GM23338 (cell line): ENCODE results near the gene HERC2. TPM values are rescaled to one million over a fixed set of nuclear protein-coding genes. Genes with fewer than 3 reads are reported as not detected.
"Not testable (repeated sequence)": the region's sequence is repeated elsewhere in the genome, so short reads cannot be mapped to it uniquely, and the experiment has no call there.

Experiments used
- ATAC-seq: fragments of 200-7000 bp; cut with Tn5 transposase; 3 replicates; pipeline ENCODE4 v1.9.1; 2020
- DNase-seq: peaks from one replicate; pipeline ENCODE4 v3.0.0-alpha.2; 2015; ENCODE audit warnings: low spot score
- H2AFZ ChIP-seq: fragments of 200-600 bp; sonication (generic); 2 replicates; pipeline ENCODE4 v1.8.0; 2016; ENCODE audit warnings: antibody characterized with exemption, mild to moderate bottlenecking, moderate library complexity
- H3F3A ChIP-seq: fragments of 200-600 bp; sonication (generic); replicated peaks from 2 replicates; pipeline ENCODE4 v1.8.0; 2017; ENCODE audit warnings: antibody characterized with exemption, mixed run types, low read depth
- H3K27ac ChIP-seq: fragments of 200-600 bp; sonication (generic); 2 replicates; pipeline ENCODE4 v1.6.1; 2016; ENCODE audit warnings: low read depth
- H3K27me3 ChIP-seq: fragments of 200-600 bp; sonication (generic); 2 replicates; pipeline ENCODE4 v1.8.0; 2016; ENCODE audit warnings: mild to moderate bottlenecking, mixed run types, moderate library complexity; ENCODE audit not compliant: insufficient read depth
- H3K36me3 ChIP-seq: fragments of 200-600 bp; sonication (generic); 2 replicates; pipeline ENCODE4 v1.8.0; 2016; ENCODE audit warnings: mild to moderate bottlenecking; ENCODE audit not compliant: insufficient read depth
- H3K4me1 ChIP-seq: fragments of 200-600 bp; sonication (generic); 2 replicates; pipeline ENCODE4 v1.8.0; 2016; ENCODE audit warnings: mild to moderate bottlenecking, moderate library complexity; ENCODE audit not compliant: insufficient read depth
- H3K4me2 ChIP-seq: fragments of 200-600 bp; sonication (generic); 2 replicates; pipeline ENCODE4 v1.7.1; 2017; ENCODE audit warnings: mixed run types
- H3K4me3 ChIP-seq: fragments of 200-600 bp; sonication (generic); 2 replicates; pipeline ENCODE4 v1.6.1; 2016; ENCODE audit warnings: mixed run types
- H3K79me2 ChIP-seq: fragments of 200-600 bp; sonication (generic); replicated peaks from 2 replicates; pipeline ENCODE4 v1.8.0; 2017; ENCODE audit warnings: mild to moderate bottlenecking; ENCODE audit not compliant: insufficient read depth
- H3K9me2 ChIP-seq: fragments of 200-600 bp; sonication (generic); 2 replicates; pipeline ENCODE4 v1.8.0; 2017; ENCODE audit not compliant: insufficient read depth
- H4K20me1 ChIP-seq: fragments of 200-600 bp; sonication (generic); replicated peaks from 2 replicates; pipeline ENCODE4 v1.8.0; 2017; ENCODE audit warnings: mild to moderate bottlenecking; ENCODE audit not compliant: insufficient read depth
- H3K27ac Mint-ChIP-seq: 2 replicates; pipeline ENCODE4 v1.8.0; 2020; ENCODE audit warnings: inconsistent platforms, mild to moderate bottlenecking, moderate library complexity, mixed read lengths
- H3K27me3 Mint-ChIP-seq: 3 replicates; pipeline ENCODE4 v1.8.0; 2022; ENCODE audit warnings: low read depth, mild to moderate bottlenecking, moderate library complexity, mixed read lengths, inconsistent platforms; ENCODE audit not compliant: insufficient read depth, poor library complexity
- H3K36me3 Mint-ChIP-seq: 3 replicates; pipeline ENCODE4 v1.8.0; 2021; ENCODE audit warnings: low read depth, mild to moderate bottlenecking, inconsistent platforms, moderate library complexity, mixed read lengths
- H3K4me1 Mint-ChIP-seq: 3 replicates; pipeline ENCODE4 v1.8.0; 2020; ENCODE audit warnings: mild to moderate bottlenecking, inconsistent platforms, mixed read lengths
- H3K4me3 Mint-ChIP-seq: 3 replicates; pipeline ENCODE4 v1.8.0; 2021; ENCODE audit warnings: moderate library complexity, mild to moderate bottlenecking, inconsistent platforms, mixed read lengths
- H3K9me3 Mint-ChIP-seq: 3 replicates; pipeline ENCODE4 v1.8.0; 2020; ENCODE audit warnings: moderate library complexity, mild to moderate bottlenecking, inconsistent platforms, mixed read lengths
- JUNB ChIP-seq: IDR thresholded peaks from one replicate; pipeline ENCODE4 v1.6.1; 2016; ENCODE audit warnings: antibody characterized with exemption; ENCODE audit not compliant: unreplicated experiment
- NANOG ChIP-seq: IDR thresholded peaks from 2 replicates; pipeline ENCODE4 v1.6.1; 2016; ENCODE audit warnings: antibody characterized with exemption, borderline replicate concordance
- POLR2AphosphoS5 ChIP-seq: IDR thresholded peaks from 2 replicates; pipeline ENCODE4 v1.6.1; 2016; ENCODE audit warnings: antibody characterized with exemption, low read depth
- ZNF114 ChIP-seq: fragments of 250-450 bp; sonication (Bioruptor Pico); IDR thresholded peaks from 2 replicates; pipeline ENCODE4 v1.5.0; 2020; ENCODE audit warnings: mild to moderate bottlenecking, moderate library complexity
- polyA plus RNA-seq: library from polyadenylated mRNA; unstranded; fragments of >200 nt; fragmentation: Nextera tagmentation; extraction: Ambion mirVana; gene quantifications from 2 replicates; pipeline ENCODE4 v1.2.1, GENCODE V29; 2016
- total RNA-seq: library from RNA; depleted of rRNA; stranded (reverse); fragments of >200 nt; shearing (Covaris generic); gene quantifications from 2 replicates; pipeline ENCODE4 v1.2.3, GENCODE V29; 2014
- TF ChIP-seq, protein P1 (sequence below), 2 experiments: fragments of 200-600 bp in 1 of 2; sonication (generic) in 1 of 2; conservative IDR thresholded peaks; 2 replicates each; pipeline versions ENCODE4 v1.5.1 to v1.6.1; 2016 to 2017; ENCODE audit warnings: antibody characterized with exemption in 2 of 2, low read depth in 2 of 2, mild to moderate bottlenecking in 2 of 2, moderate library complexity in 1 of 2
- TF ChIP-seq, protein P2 (sequence below): IDR thresholded peaks from 2 replicates; pipeline ENCODE4 v1.6.1; 2016; ENCODE audit warnings: antibody characterized with exemption
- TF ChIP-seq, protein P3 (sequence below): IDR thresholded peaks from one replicate; pipeline ENCODE4 v1.6.1; 2018; ENCODE audit warnings: antibody characterized with exemption; ENCODE audit not compliant: unreplicated experiment

HERC2 gene
- total and polyA plus RNA-seq, 2 experiments from 2014 or later: 71.3 to 80.7 TPM

DNA sequence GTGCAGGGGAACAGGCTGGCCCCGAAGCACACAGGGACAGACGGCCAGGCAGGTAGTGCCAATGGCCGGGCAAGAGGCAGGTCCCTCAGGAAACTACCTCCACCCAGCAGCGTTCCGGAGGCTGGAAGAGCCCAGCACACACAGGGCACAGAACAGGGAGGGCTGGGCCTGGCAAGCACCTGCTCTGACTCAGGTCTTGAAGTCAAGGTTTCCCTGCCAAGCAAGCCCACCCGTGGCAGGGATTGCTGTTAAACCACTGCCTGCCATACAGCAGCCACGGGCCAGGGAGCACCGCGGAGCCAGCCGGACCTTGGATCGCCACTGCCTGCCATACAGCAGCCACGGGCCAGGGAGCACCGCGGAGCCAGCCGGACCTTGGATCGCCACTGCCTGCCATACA is 200.4 kb downstream of the HERC2 start:
- H3K9me2 ChIP-seq, H3K4me1 ChIP-seq, H3K27ac ChIP-seq, H3K4me1 Mint-ChIP-seq, H4K20me1 ChIP-seq, H3F3A ChIP-seq, ATAC-seq, H3K36me3 ChIP-seq, H3K79me2 ChIP-seq, DNase-seq, H2AFZ ChIP-seq, H3K9me3 Mint-ChIP-seq, H3K27me3 ChIP-seq, H3K4me3 Mint-ChIP-seq, H3K27me3 Mint-ChIP-seq, H3K4me3 ChIP-seq, H3K4me2 ChIP-seq, H3K27ac Mint-ChIP-seq: not testable (repeated sequence)
- H3K36me3 Mint-ChIP-seq: peaks cover 65% of the 10 kb centered on the region

DNA sequence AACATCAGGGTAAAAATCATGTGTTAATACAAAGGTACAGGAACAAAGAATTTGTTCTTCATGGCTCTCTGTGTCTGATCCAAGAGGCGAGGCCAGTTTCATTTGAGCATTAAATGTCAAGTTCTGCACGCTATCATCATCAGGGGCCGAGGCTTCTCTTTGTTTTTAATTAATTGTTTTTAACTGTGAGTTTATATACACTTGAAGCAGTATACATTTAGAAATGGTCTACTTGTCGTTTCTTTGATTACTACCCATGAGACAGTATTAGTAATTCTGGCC is 201.7 kb downstream of the HERC2 start:
- peaks cover 9% of the 10 kb centered on the region for H3K27me3 Mint-ChIP-seq
- Histone ChIP-seq H4K20me1 (peaks cover 2% of the 10 kb centered on the region), H3K27me3 (no peaks in the 10 kb centered on the region), H2AFZ (no peak overlapping the region), H3K36me3 (peaks cover 4% of the 10 kb centered on the region; the same call in 1 of the 2 replicates), H3F3A (no peaks in the 10 kb centered on the region), H3K9me2 (no peaks in the 10 kb centered on the region), H3K27ac (no peak overlapping the region), H3K4me2 (no peak overlapping the region), H3K79me2 (no peaks in the 10 kb centered on the region; the same call in 1 of the 2 replicates), H3K4me3 (no peak overlapping the region), H3K4me1 (no peaks in the 10 kb centered on the region)
- H3K9me3 Mint-ChIP-seq: no peaks in the 10 kb centered on the region
- peaks cover 76% of the 10 kb centered on the region for H3K36me3 Mint-ChIP-seq
- ATAC-seq (no peak), DNase-seq (no peak)
- no peak overlapping the region for H3K4me3 Mint-ChIP-seq
- H3K4me1 Mint-ChIP-seq: no peaks in the 10 kb centered on the region
- no peak overlapping the region for H3K27ac Mint-ChIP-seq
- no peak for TF ChIP-seq JUNB
- TF ChIP-seq, protein P1, sequence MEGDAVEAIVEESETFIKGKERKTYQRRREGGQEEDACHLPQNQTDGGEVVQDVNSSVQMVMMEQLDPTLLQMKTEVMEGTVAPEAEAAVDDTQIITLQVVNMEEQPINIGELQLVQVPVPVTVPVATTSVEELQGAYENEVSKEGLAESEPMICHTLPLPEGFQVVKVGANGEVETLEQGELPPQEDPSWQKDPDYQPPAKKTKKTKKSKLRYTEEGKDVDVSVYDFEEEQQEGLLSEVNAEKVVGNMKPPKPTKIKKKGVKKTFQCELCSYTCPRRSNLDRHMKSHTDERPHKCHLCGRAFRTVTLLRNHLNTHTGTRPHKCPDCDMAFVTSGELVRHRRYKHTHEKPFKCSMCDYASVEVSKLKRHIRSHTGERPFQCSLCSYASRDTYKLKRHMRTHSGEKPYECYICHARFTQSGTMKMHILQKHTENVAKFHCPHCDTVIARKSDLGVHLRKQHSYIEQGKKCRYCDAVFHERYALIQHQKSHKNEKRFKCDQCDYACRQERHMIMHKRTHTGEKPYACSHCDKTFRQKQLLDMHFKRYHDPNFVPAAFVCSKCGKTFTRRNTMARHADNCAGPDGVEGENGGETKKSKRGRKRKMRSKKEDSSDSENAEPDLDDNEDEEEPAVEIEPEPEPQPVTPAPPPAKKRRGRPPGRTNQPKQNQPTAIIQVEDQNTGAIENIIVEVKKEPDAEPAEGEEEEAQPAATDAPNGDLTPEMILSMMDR (conservative IDR thresholded peaks at IDR 0.05; ENCODE audit: low read depth in 2 of 2): no peak
- TF ChIP-seq ZNF114 (CRISPR knock-in tag): no peak
- no peak for TF ChIP-seq POLR2AphosphoS5
- TF ChIP-seq, protein P2, sequence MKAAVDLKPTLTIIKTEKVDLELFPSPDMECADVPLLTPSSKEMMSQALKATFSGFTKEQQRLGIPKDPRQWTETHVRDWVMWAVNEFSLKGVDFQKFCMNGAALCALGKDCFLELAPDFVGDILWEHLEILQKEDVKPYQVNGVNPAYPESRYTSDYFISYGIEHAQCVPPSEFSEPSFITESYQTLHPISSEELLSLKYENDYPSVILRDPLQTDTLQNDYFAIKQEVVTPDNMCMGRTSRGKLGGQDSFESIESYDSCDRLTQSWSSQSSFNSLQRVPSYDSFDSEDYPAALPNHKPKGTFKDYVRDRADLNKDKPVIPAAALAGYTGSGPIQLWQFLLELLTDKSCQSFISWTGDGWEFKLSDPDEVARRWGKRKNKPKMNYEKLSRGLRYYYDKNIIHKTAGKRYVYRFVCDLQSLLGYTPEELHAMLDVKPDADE: no peak
- TF ChIP-seq NANOG: no peak
- TF ChIP-seq, protein P3, sequence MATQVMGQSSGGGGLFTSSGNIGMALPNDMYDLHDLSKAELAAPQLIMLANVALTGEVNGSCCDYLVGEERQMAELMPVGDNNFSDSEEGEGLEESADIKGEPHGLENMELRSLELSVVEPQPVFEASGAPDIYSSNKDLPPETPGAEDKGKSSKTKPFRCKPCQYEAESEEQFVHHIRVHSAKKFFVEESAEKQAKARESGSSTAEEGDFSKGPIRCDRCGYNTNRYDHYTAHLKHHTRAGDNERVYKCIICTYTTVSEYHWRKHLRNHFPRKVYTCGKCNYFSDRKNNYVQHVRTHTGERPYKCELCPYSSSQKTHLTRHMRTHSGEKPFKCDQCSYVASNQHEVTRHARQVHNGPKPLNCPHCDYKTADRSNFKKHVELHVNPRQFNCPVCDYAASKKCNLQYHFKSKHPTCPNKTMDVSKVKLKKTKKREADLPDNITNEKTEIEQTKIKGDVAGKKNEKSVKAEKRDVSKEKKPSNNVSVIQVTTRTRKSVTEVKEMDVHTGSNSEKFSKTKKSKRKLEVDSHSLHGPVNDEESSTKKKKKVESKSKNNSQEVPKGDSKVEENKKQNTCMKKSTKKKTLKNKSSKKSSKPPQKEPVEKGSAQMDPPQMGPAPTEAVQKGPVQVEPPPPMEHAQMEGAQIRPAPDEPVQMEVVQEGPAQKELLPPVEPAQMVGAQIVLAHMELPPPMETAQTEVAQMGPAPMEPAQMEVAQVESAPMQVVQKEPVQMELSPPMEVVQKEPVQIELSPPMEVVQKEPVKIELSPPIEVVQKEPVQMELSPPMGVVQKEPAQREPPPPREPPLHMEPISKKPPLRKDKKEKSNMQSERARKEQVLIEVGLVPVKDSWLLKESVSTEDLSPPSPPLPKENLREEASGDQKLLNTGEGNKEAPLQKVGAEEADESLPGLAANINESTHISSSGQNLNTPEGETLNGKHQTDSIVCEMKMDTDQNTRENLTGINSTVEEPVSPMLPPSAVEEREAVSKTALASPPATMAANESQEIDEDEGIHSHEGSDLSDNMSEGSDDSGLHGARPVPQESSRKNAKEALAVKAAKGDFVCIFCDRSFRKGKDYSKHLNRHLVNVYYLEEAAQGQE: no peak
